Upper lobe of left lung (tissue), 6 donors: ENCODE data around the gene DNAJC17. TPM values are rescaled to one million over a fixed set of nuclear protein-coding genes. Genes with fewer than 3 reads are reported as not detected.

Experiments used
- ATAC-seq, 2 donors: fragments of 200-7000 bp; cut with Tn5 transposase; one replicate each; pipeline ENCODE4 v1.9.1; 2022; ENCODE audit warnings: mild to moderate bottlenecking in 2 of 2, moderate library complexity in 2 of 2; ENCODE audit not compliant: low FRiP score in 2 of 2
- DNase-seq, 2 donors: peaks; one replicate each; pipeline ENCODE4 v3.0.0-alpha.2; 2019 to 2020
- H3K27ac ChIP-seq, 4 donors: fragments of 200-600 bp; sonication (generic); one replicate each; pipeline ENCODE4 v1.5.1; 2016 to 2019
- H3K27me3 ChIP-seq, 4 donors: fragments of 200-600 bp; sonication (generic); one replicate each; pipeline ENCODE4 v1.5.1; 2017 to 2019
- H3K36me3 ChIP-seq, 4 donors: fragments of 200-600 bp; sonication (generic); one replicate each; pipeline ENCODE4 v1.5.1; 2016 to 2019
- H3K4me1 ChIP-seq, 4 donors: fragments of 200-600 bp; sonication (generic); one replicate each; pipeline ENCODE4 v1.5.1; 2018 to 2019
- H3K4me3 ChIP-seq, 4 donors: fragments of 200-600 bp; sonication (generic); one replicate each; pipeline ENCODE4 v1.5.1; 2017 to 2019; ENCODE audit warnings: mild to moderate bottlenecking in 2 of 4, moderate library complexity in 1 of 4
- H3K9me3 ChIP-seq, 4 donors: fragments of 200-600 bp; sonication (generic); one replicate each; pipeline ENCODE4 v1.5.1; 2018 to 2019
- CTCF ChIP-seq, 6 experiments: fragments of 450-650 bp in 4 of 6; fragments of 200-600 bp in 2 of 6; sonication (generic) in 2 of 6; IDR thresholded peaks; one replicate each; pipeline ENCODE4 v1.5.1; 2016 to 2019; ENCODE audit warnings: antibody characterized with exemption in 6 of 6
- EP300 ChIP-seq, 4 donors: sonication (generic); formaldehyde crosslinking; IDR thresholded peaks; one replicate each; pipeline ENCODE4 v1.5.1; 2017; ENCODE audit warnings: antibody characterized with exemption in 4 of 4, control low read depth in 2 of 4
- POLR2A ChIP-seq, 4 donors: fragments of 450-650 bp; IDR thresholded peaks; one replicate each; pipeline ENCODE4 v1.5.1; 2016 to 2017; ENCODE audit warnings: antibody characterized with exemption in 4 of 4, mild to moderate bottlenecking in 2 of 4
- POLR2AphosphoS5 ChIP-seq, 2 donors: sonication (generic); formaldehyde crosslinking; IDR thresholded peaks; one replicate each; pipeline ENCODE4 v1.5.1; 2017; ENCODE audit warnings: antibody characterized with exemption in 2 of 2
- WGBS, 2 donors: methylation state at CpG; one replicate each; pipeline ENCODE4 v1.1.5; 2017 to 2018; 5-methylcytosine and 5-hydroxymethylcytosine counted together
- total RNA-seq, 6 donors: library from RNA; depleted of rRNA in 4 of 6; stranded (reverse); fragments of >200 nt in 4 of 6; gene quantifications; one replicate each; pipeline versions ENCODE4 v1.1.0 to v1.2.1, GENCODE V29; 2016 to 2021
- donor health status: DM: no; HTN: no; CAD: no; lungs with moderate emphysema.
- donor health status: DM: no; HTN: yes; CAD: no; lungs with severe emphysema.

The DNAJC17 gene
- 10 to 100 TPM; 15.4 to 51.3 (median 30.0) TPM for total RNA-seq

GRCh38 chr15:40807028-40807887 is at the start of gene DNAJC17, which contains the start of gene ZFYVE19:
TSS of gene DNAJC17 (minus strand) at chr15:40807473. CDS start at chr15:40807446, 27 bp downstream.
TSS of gene ZFYVE19 (plus strand) at chr15:40807089. CDS start at chr15:40807590, 501 bp downstream.
- Histone ChIP-seq H3K27me3 (no peaks in the 10 kb centered on the region), H3K27ac (peak within 1 kb of the TSS; percentile 89 to 92 (median 92)), H3K4me3 (peak within 1 kb of the TSS; percentile 68 to 96 (median 88)), H3K4me1 (peaks cover 6 to 37% (median 20%) of the 10 kb centered on the region in 4 donors), H3K36me3 (peaks cover 0 to 29% (median 8%) of the 10 kb centered on the region in 4 donors), H3K9me3 (no peaks in the 10 kb centered on the region)
- 0 to 1% methylated on average over 38 to 59 of the region's 64 CpGs for WGBS, 2 donors
- peak; percentile 99 to 100 for ATAC-seq
- TF ChIP-seq EP300 (IDR thresholded peaks at IDR 0.05) (no peak), CTCF (IDR thresholded peaks at IDR 0.05) (peak in 4 of 6 experiments; percentile 25 to 38 (median 36)), POLR2A (IDR thresholded peaks at IDR 0.05) (peak in 2 of 4 donors; percentile 36 to 59), POLR2AphosphoS5 (IDR thresholded peaks at IDR 0.05) (peak; percentile 46 to 71)
- peak; percentile 96 to 99 for DNase-seq

- Histone ChIP-seq H3K36me3 (peaks cover 3 to 36% (median 26%) of the 10 kb centered on the region in 4 donors), H3K27ac (peak overlapping the region in 2 of 4 donors; percentile 37 to 42), H3K4me3 (no peak overlapping the region), H3K27me3 (no peaks in the 10 kb centered on the region), H3K4me1 (peaks cover 3 to 24% (median 13%) of the 10 kb centered on the region in 4 donors), H3K9me3 (no peaks in the 10 kb centered on the region)
- DNase-seq (no peak), ATAC-seq (no peak)
- TF ChIP-seq EP300 (IDR thresholded peaks at IDR 0.05), result no peak
- no peak for TF ChIP-seq CTCF (IDR thresholded peaks at IDR 0.05)
- no peak for TF ChIP-seq POLR2A (IDR thresholded peaks at IDR 0.05)
- no peak for TF ChIP-seq POLR2AphosphoS5 (IDR thresholded peaks at IDR 0.05)
- 70 to 81% methylated on average over 2 to 7 of the region's 8 CpGs for WGBS, 2 donors
These were observed 49.5 kb upstream of the DNAJC17 start for GRCh38 chr15:40856746-40857145.

GRCh38 chr15:40855706-40856234 is 48.5 kb upstream of the DNAJC17 start:
- Histone ChIP-seq H3K4me1 (peaks cover 3 to 24% (median 13%) of the 10 kb centered on the region in 4 donors), H3K36me3 (peaks cover 3 to 36% (median 26%) of the 10 kb centered on the region in 4 donors), H3K9me3 (no peaks in the 10 kb centered on the region), H3K4me3 (no peak overlapping the region), H3K27ac (no peak overlapping the region), H3K27me3 (no peaks in the 10 kb centered on the region)
- TF ChIP-seq POLR2AphosphoS5 (IDR thresholded peaks at IDR 0.05), result no peak
- TF ChIP-seq POLR2A (IDR thresholded peaks at IDR 0.05), result no peak
- no peak for TF ChIP-seq CTCF (IDR thresholded peaks at IDR 0.05)
- no peak for TF ChIP-seq EP300 (IDR thresholded peaks at IDR 0.05)
- no peak for ATAC-seq
- no peak for DNase-seq
- 83 to 84% methylated on average over 11 to 12 of the region's 13 CpGs for WGBS, 2 donors

GRCh38 chr15:40854161-40854560 is 46.9 kb upstream of the DNAJC17 start:
- Histone ChIP-seq H3K9me3 (no peaks in the 10 kb centered on the region), H3K4me1 (peaks cover 3 to 19% (median 13%) of the 10 kb centered on the region in 4 donors), H3K36me3 (peaks cover 3 to 36% (median 28%) of the 10 kb centered on the region in 4 donors), H3K27ac (no peak overlapping the region), H3K27me3 (no peaks in the 10 kb centered on the region), H3K4me3 (no peak overlapping the region)
- ATAC-seq, result no peak
- DNase-seq, result no peak
- 59 to 72% methylated on average over 8 to 10 of the region's 10 CpGs for WGBS, 2 donors
- TF ChIP-seq CTCF (IDR thresholded peaks at IDR 0.05) (no peak), POLR2AphosphoS5 (IDR thresholded peaks at IDR 0.05) (no peak), POLR2A (IDR thresholded peaks at IDR 0.05) (no peak), EP300 (IDR thresholded peaks at IDR 0.05) (no peak)
